Breast epithelium (tissue), 3 donors: ENCODE measurements around the gene CCDC170.
"Not testable (repeated sequence)": the region's sequence is repeated elsewhere in the genome, so short reads cannot be mapped to it uniquely, and the experiment has no call there.

Source experiments
- POLR2A ChIP-seq: fragments of 450-650 bp; IDR thresholded peaks from one replicate; pipeline ENCODE4 v1.6.1; 2016; ENCODE audit warnings: antibody characterized with exemption, mild to moderate bottlenecking, moderate library complexity
- TF ChIP-seq, protein P1 (sequence below), 3 donors: fragments of 450-650 bp; IDR thresholded peaks; one replicate each; pipeline ENCODE4 v1.5.1; 2016 to 2017; ENCODE audit warnings: antibody characterized with exemption in 3 of 3, mild to moderate bottlenecking in 3 of 3, moderate library complexity in 3 of 3

DNA sequence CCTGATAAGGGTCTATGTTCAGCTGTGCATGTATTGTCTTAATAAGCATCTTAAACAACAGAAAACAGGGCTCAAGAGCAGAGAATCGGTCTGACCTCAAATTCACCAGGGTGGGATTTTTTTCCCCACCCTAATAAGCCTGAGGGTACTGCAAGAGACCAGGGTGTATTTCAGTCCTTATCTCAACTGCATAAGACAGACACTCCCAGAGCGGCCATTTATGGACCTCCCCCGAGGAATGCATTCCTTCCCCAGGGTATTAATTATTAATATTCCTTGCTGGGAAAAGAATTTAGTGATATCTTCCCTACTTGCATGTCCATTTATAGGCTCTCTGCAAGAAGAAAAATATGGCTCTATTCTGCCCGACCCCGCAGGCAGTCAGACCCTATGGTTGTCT lies 25.2 kb downstream of the CCDC170 start:
- TF ChIP-seq, protein P1, sequence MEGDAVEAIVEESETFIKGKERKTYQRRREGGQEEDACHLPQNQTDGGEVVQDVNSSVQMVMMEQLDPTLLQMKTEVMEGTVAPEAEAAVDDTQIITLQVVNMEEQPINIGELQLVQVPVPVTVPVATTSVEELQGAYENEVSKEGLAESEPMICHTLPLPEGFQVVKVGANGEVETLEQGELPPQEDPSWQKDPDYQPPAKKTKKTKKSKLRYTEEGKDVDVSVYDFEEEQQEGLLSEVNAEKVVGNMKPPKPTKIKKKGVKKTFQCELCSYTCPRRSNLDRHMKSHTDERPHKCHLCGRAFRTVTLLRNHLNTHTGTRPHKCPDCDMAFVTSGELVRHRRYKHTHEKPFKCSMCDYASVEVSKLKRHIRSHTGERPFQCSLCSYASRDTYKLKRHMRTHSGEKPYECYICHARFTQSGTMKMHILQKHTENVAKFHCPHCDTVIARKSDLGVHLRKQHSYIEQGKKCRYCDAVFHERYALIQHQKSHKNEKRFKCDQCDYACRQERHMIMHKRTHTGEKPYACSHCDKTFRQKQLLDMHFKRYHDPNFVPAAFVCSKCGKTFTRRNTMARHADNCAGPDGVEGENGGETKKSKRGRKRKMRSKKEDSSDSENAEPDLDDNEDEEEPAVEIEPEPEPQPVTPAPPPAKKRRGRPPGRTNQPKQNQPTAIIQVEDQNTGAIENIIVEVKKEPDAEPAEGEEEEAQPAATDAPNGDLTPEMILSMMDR (IDR thresholded peaks at IDR 0.05), result not testable (repeated sequence)
- not testable (repeated sequence) for TF ChIP-seq POLR2A
